Mesenchymal stem cell (in vitro differentiated cells and primary cell): ENCODE measurements around the gene KCNJ10.

Source experiments
- DNase-seq: peaks from one replicate; pipeline ENCODE4 v3.0.0-alpha.2; 2013
- H2AFZ ChIP-seq: one replicate; pipeline ENCODE4 v1.6.1; 2013; ENCODE audit warnings: low read depth, mild to moderate bottlenecking, control low read depth, inconsistent platforms, low read length, moderate library complexity
- H2AK5ac ChIP-seq: 2 replicates; pipeline ENCODE4 v1.6.1; 2013; ENCODE audit warnings: low read length, moderate library complexity, mild to moderate bottlenecking, inconsistent platforms; ENCODE audit not compliant: severe bottlenecking
- H2BK120ac ChIP-seq: one replicate; pipeline ENCODE4 v1.6.1; 2013; ENCODE audit warnings: low read depth, mild to moderate bottlenecking, inconsistent platforms, low read length, moderate library complexity
- H2BK12ac ChIP-seq, 2 experiments: one replicate each; pipeline ENCODE4 v1.6.1; 2013; ENCODE audit warnings: inconsistent platforms in 2 of 2, low read length in 2 of 2, mild to moderate bottlenecking in 2 of 2, moderate library complexity in 2 of 2, control low read depth in 1 of 2
- H2BK15ac ChIP-seq: one replicate; pipeline ENCODE4 v1.6.1; 2013; ENCODE audit warnings: mild to moderate bottlenecking, low read depth, inconsistent platforms; ENCODE audit not compliant: poor library complexity, severe bottlenecking
- H2BK5ac ChIP-seq: 2 replicates; pipeline ENCODE4 v1.6.1; 2013; ENCODE audit warnings: low read depth, mild to moderate bottlenecking, low read length, control low read depth, inconsistent platforms; ENCODE audit not compliant: poor library complexity, severe bottlenecking
- H3K14ac ChIP-seq, 2 experiments: one replicate each; pipeline ENCODE4 v1.6.1; 2013; ENCODE audit warnings: inconsistent platforms in 2 of 2, low read length in 2 of 2, control low read depth in 1 of 2, mild to moderate bottlenecking in 1 of 2, moderate library complexity in 1 of 2
- H3K18ac ChIP-seq, 2 experiments: one replicate each; pipeline ENCODE4 v1.6.1; 2013; ENCODE audit warnings: inconsistent platforms in 2 of 2, low read length in 2 of 2, control low read depth in 1 of 2, low read depth in 1 of 2, mild to moderate bottlenecking in 1 of 2
- H3K23ac ChIP-seq, 2 experiments: one replicate each; pipeline ENCODE4 v1.6.1; 2013; ENCODE audit warnings: inconsistent platforms in 2 of 2, low read length in 2 of 2, mild to moderate bottlenecking in 2 of 2, moderate library complexity in 2 of 2, control low read depth in 1 of 2
- H3K27ac ChIP-seq: 2 replicates; pipeline ENCODE4 v1.5.1; 2013; ENCODE audit warnings: mild to moderate bottlenecking, moderate library complexity, low read length, control low read depth, inconsistent platforms; ENCODE audit not compliant: poor library complexity, severe bottlenecking
- H3K27me3 ChIP-seq, 2 experiments: 2 replicates each; pipeline versions ENCODE4 v1.6.1 to v1.7.0; 2013; ENCODE audit warnings: low read length in 2 of 2, mild to moderate bottlenecking in 2 of 2, moderate library complexity in 2 of 2, control low read depth in 1 of 2, inconsistent platforms in 1 of 2; ENCODE audit not compliant: control insufficient read depth in 1 of 2, insufficient read depth in 1 of 2
- H3K36me3 ChIP-seq, 2 experiments: 2 replicates each; pipeline versions ENCODE4 v1.6.1 to v1.7.0; 2013; ENCODE audit warnings: low read length in 2 of 2, control low read depth in 1 of 2, inconsistent platforms in 1 of 2, low read depth in 1 of 2, mild to moderate bottlenecking in 1 of 2; ENCODE audit not compliant: insufficient read depth in 2 of 2, control insufficient read depth in 1 of 2
- H3K4ac ChIP-seq, 2 experiments: one replicate each; pipeline ENCODE4 v1.6.1; 2013; ENCODE audit warnings: inconsistent platforms in 2 of 2, low read length in 2 of 2, mild to moderate bottlenecking in 2 of 2, moderate library complexity in 2 of 2, control low read depth in 1 of 2, low read depth in 1 of 2
- H3K4me1 ChIP-seq: 2 replicates; pipeline ENCODE4 v1.6.1; 2013; ENCODE audit warnings: low read depth, low read length, control low read depth; ENCODE audit not compliant: control insufficient read depth, insufficient read depth
- H3K4me2 ChIP-seq: 2 replicates; pipeline ENCODE4 v1.6.1; 2013; ENCODE audit warnings: low read length, mild to moderate bottlenecking, inconsistent platforms; ENCODE audit not compliant: poor library complexity, severe bottlenecking
- H3K4me3 ChIP-seq, 2 experiments: 2 replicates each; pipeline versions ENCODE4 v1.5.1 to v1.7.0; 2013; ENCODE audit warnings: low read length in 2 of 2, mild to moderate bottlenecking in 2 of 2, control low read depth in 1 of 2, low read depth in 1 of 2; ENCODE audit not compliant: insufficient read depth in 1 of 2
- H3K79me1 ChIP-seq: replicated peaks from 2 replicates; pipeline ENCODE4 v1.6.1; 2013; ENCODE audit warnings: mild to moderate bottlenecking, control low read depth, low read length, inconsistent platforms; ENCODE audit not compliant: poor library complexity, severe bottlenecking
- H3K9ac ChIP-seq: 2 replicates; pipeline ENCODE4 v1.7.0; 2013; ENCODE audit warnings: mild to moderate bottlenecking, low read length, moderate library complexity
- H3K9me3 ChIP-seq: 2 replicates; pipeline ENCODE4 v1.7.0; 2013; ENCODE audit warnings: mild to moderate bottlenecking, low read length; ENCODE audit not compliant: control insufficient read depth
- H4K8ac ChIP-seq: one replicate; pipeline ENCODE4 v1.6.1; 2013; ENCODE audit warnings: inconsistent platforms, mild to moderate bottlenecking, low read length, moderate library complexity
- H4K91ac ChIP-seq: one replicate; pipeline ENCODE4 v1.6.1; 2013; ENCODE audit warnings: mild to moderate bottlenecking, low read length, inconsistent platforms
- WGBS: methylation state at CpG from one replicate; pipeline ENCODE4 v1.1.7; 2013; ENCODE audit warnings: mixed read lengths; 5-methylcytosine and 5-hydroxymethylcytosine counted together

Gene KCNJ10

GRCh38 chr1:160096274-160097116, 26.5 kb upstream of the KCNJ10 start:
- no peak overlapping the region for H2BK5ac ChIP-seq
- no peak overlapping the region for H3K4me3 ChIP-seq
- 84% methylated on average over 4 of the region's 4 CpGs for WGBS
- H4K8ac ChIP-seq: no peak overlapping the region
- H3K4me2 ChIP-seq: no peak overlapping the region
- peak; percentile 82 for DNase-seq
- peaks cover 16% of the 10 kb centered on the region for H3K79me1 ChIP-seq
- H2AK5ac ChIP-seq: no peak overlapping the region
- H2BK120ac ChIP-seq: no peak overlapping the region
- no peak overlapping the region for H4K91ac ChIP-seq
- H3K27me3 ChIP-seq: no peaks in the 10 kb centered on the region
- no peak overlapping the region for H3K4ac ChIP-seq
- peaks cover 13 to 37% of the 10 kb centered on the region in 2 experiments for H3K36me3 ChIP-seq
- no peak overlapping the region for H3K27ac ChIP-seq
- peak overlapping the region; percentile 60 for H3K9ac ChIP-seq
- H2BK15ac ChIP-seq: no peak overlapping the region
- no peak overlapping the region for H3K23ac ChIP-seq
- no peak overlapping the region for H2BK12ac ChIP-seq
- H3K14ac ChIP-seq: no peak overlapping the region
- H2AFZ ChIP-seq: no peak overlapping the region
- H3K18ac ChIP-seq: no peak overlapping the region
- no peaks in the 10 kb centered on the region for H3K9me3 ChIP-seq
- H3K4me1 ChIP-seq: peaks cover 32% of the 10 kb centered on the region

GRCh38 chr1:160095382-160096105, 25.6 kb upstream of the KCNJ10 start:
- Histone ChIP-seq H3K79me1 (peaks cover 16% of the 10 kb centered on the region), H2BK5ac (no peak overlapping the region), H3K27me3 (no peaks in the 10 kb centered on the region), H3K9ac (no peak overlapping the region), H2AK5ac (no peak overlapping the region), H4K8ac (no peak overlapping the region), H3K23ac (no peak overlapping the region), H3K27ac (no peak overlapping the region), H2BK120ac (no peak overlapping the region), H3K9me3 (no peaks in the 10 kb centered on the region), H2BK15ac (no peak overlapping the region), H3K4me2 (no peak overlapping the region), H3K36me3 (peaks cover 13 to 44% of the 10 kb centered on the region in 2 experiments), H4K91ac (no peak overlapping the region), H3K4me1 (peaks cover 28% of the 10 kb centered on the region), H2AFZ (no peak overlapping the region), H3K18ac (no peak overlapping the region), H3K14ac (no peak overlapping the region), H2BK12ac (no peak overlapping the region), H3K4ac (no peak overlapping the region), H3K4me3 (no peak overlapping the region)
- DNase-seq: no peak
- 92% methylated on average over 4 of the region's 4 CpGs for WGBS

- H3K18ac ChIP-seq: no peak overlapping the region
- H2AFZ ChIP-seq: no peak overlapping the region
- no peak overlapping the region for H4K91ac ChIP-seq
- H3K14ac ChIP-seq: no peak overlapping the region
- H2AK5ac ChIP-seq: no peak overlapping the region
- no peak overlapping the region for H3K4ac ChIP-seq
- H3K79me1 ChIP-seq: peaks cover 16% of the 10 kb centered on the region
- H3K9me3 ChIP-seq: no peaks in the 10 kb centered on the region
- no peak overlapping the region for H3K4me2 ChIP-seq
- no peak overlapping the region for H2BK5ac ChIP-seq
- H2BK120ac ChIP-seq: no peak overlapping the region
- no peak overlapping the region for H2BK12ac ChIP-seq
- H3K27me3 ChIP-seq: no peaks in the 10 kb centered on the region
- no peak overlapping the region for H3K23ac ChIP-seq
- H3K36me3 ChIP-seq: peaks cover 13 to 47% of the 10 kb centered on the region in 2 experiments
- WGBS: 95% methylated on average over 14 of the region's 14 CpGs
- no peak overlapping the region for H3K4me3 ChIP-seq
- peaks cover 28% of the 10 kb centered on the region for H3K4me1 ChIP-seq
- H2BK15ac ChIP-seq: no peak overlapping the region
- H4K8ac ChIP-seq: no peak overlapping the region
- no peak overlapping the region for H3K27ac ChIP-seq
- H3K9ac ChIP-seq: no peak overlapping the region
- no peak for DNase-seq
Observed at GRCh38 chr1:160094806-160095205, 24.8 kb upstream of the KCNJ10 start.

- Histone ChIP-seq H2BK12ac (no peak overlapping the region), H3K14ac (no peak overlapping the region), H3K4me2 (no peak overlapping the region), H3K79me1 (peaks cover 16% of the 10 kb centered on the region), H2BK15ac (no peak overlapping the region), H3K27ac (no peak overlapping the region), H3K36me3 (peaks cover 13 to 51% of the 10 kb centered on the region in 2 experiments), H2BK120ac (no peak overlapping the region), H3K18ac (no peak overlapping the region), H3K9me3 (no peaks in the 10 kb centered on the region), H2AK5ac (no peak overlapping the region), H2AFZ (no peak overlapping the region), H3K4me1 (peaks cover 28% of the 10 kb centered on the region), H3K4ac (no peak overlapping the region), H3K9ac (no peak overlapping the region), H2BK5ac (no peak overlapping the region), H4K91ac (no peak overlapping the region), H3K4me3 (no peak overlapping the region), H3K27me3 (no peaks in the 10 kb centered on the region), H3K23ac (no peak overlapping the region), H4K8ac (no peak overlapping the region)
- WGBS: 99% methylated on average over 4 of the region's 4 CpGs
- no peak for DNase-seq
Observed at GRCh38 chr1:160094291-160094625, 24.3 kb upstream of the KCNJ10 start.
